Stimulated activated CD4-positive, alpha-beta T cell treated with anti-CD3 and anti-CD28 coated beads, Interleukin-4, amount 100 ng/mL, for 1 hour (primary cell): ENCODE results near the gene RARB.

Source experiments
- DNase-seq: peaks from one replicate; pipeline ENCODE4 v3.0.0-alpha.2; 2020

The RARB gene

GRCh38 chr3:25619382-25619781 lies 191.3 kb downstream of the RARB start:
- DNase-seq: no peak

GRCh38 chr3:25620493-25620892 lies 192.4 kb downstream of the RARB start:
- DNase-seq: no peak

- DNase-seq: no peak
These were observed 193.0 kb downstream of the RARB start for GRCh38 chr3:25621087-25621486.

GRCh38 chr3:25631989-25632388 lies 203.9 kb downstream of the RARB start:
- DNase-seq: no peak

- no peak for DNase-seq
These were observed 205.9 kb downstream of the RARB start for GRCh38 chr3:25633919-25634318.

GRCh38 chr3:25635038-25635437 lies 207.0 kb downstream of the RARB start:
- DNase-seq: no peak
